ENCODE results near the gene REXO4.

Gene REXO4

GRCh38 chr9:133357656-133358055 lies 60.2 kb downstream of the REXO4 start:
- Histone ChIP-seq H3K27ac (ENCODE audit: extremely low read depth, low read depth, low read length) (no peak overlapping the region), H3K4me1 (ENCODE audit: control insufficient read depth, insufficient read depth, low read length) (no peaks in the 10 kb centered on the region), H3K4me3 (ENCODE audit: low read depth, low read length) (no peak overlapping the region), H3K36me3 (ENCODE audit: control insufficient read depth in 2 of 2, insufficient read depth in 1 of 2, low read length in 2 of 2) (peaks cover 3 to 76% of the 10 kb centered on the region in 2 experiments; a peak in 2 of 3 replicates), H3K9me3 (ENCODE audit: control insufficient read depth, insufficient read depth, low read depth, low read length) (no peaks in the 10 kb centered on the region)
- TF ChIP-seq SCRT2 (tag by site-specific recombination; IDR thresholded peaks at IDR 0.05), result peak; percentile 83
- TF ChIP-seq ZBTB17 (tag by site-specific recombination; IDR thresholded peaks at IDR 0.05), result no peak; the same call in 1 of the 2 replicates
- TF ChIP-seq ZFHX2 (tag by site-specific recombination; conservative IDR thresholded peaks at IDR 0.05), result no peak
- no peak for TF ChIP-seq GFI1B (tag by site-specific recombination; IDR thresholded peaks at IDR 0.05)
- TF ChIP-seq ZNF837 (tag by site-specific recombination; IDR thresholded peaks at IDR 0.05), result no peak
- CTCF ChIA-PET, result interaction anchor here (0.5 to 2.7 kb wide), 10 partner anchors 18 to 574 kb away, joined by 3 to 13 read pairs (median 4); partner anchors contain the start of gene CACFD1
- POLR2A ChIA-PET, result interaction anchor here (1.0 to 6.6 kb wide), 7 partner anchors 9 to 102 kb away, joined by 3 to 89 read pairs (median 5); partner anchors contain the start of genes MED22 and RPL7A

GRCh38 chr9:133356391-133357091 lies 61.3 kb downstream of the REXO4 start, which contains the start of the genes SURF1 and SURF2:
Gene SURF1, minus strand, starts transcription at chr9:133356487. Its CDS starts 34 bp downstream, at chr9:133356453.
Gene SURF2, plus strand, starts transcription at chr9:133356550. Its CDS starts 43 bp downstream, at chr9:133356593.
- Histone ChIP-seq H3K27ac (ENCODE audit: extremely low read depth, low read depth, low read length) (peak within 1 kb of the TSS; percentile 43; the same call in 1 of the 2 replicates), H3K4me1 (ENCODE audit: control insufficient read depth, insufficient read depth, low read length) (no peaks in the 10 kb centered on the region), H3K9me3 (ENCODE audit: control insufficient read depth, insufficient read depth, low read depth, low read length) (no peaks in the 10 kb centered on the region), H3K36me3 (ENCODE audit: control insufficient read depth in 2 of 2, insufficient read depth in 1 of 2, low read length in 2 of 2) (peaks cover 5 to 76% of the 10 kb centered on the region in 2 experiments), H3K4me3 (ENCODE audit: low read depth, low read length) (peak within 1 kb of the TSS; percentile 83)
- CTCF ChIA-PET, result interaction anchor here (0.6 to 2.7 kb wide), 12 partner anchors 14 to 573 kb away, joined by 3 to 13 read pairs (median 4); partner anchors contain the start of gene SLC2A6
- POLR2A ChIA-PET, result interaction anchor here (0.8 to 6.6 kb wide), 14 partner anchors 8 to 326 kb away, joined by 3 to 89 read pairs (median 4); partner anchors contain the start of genes GTF3C5, MED22 and RPL7A
- TF ChIP-seq ZNF843 (tag by site-specific recombination; IDR thresholded peaks at IDR 0.05), result peak; percentile 40; the same call in 1 of the 2 replicates
- TF ChIP-seq ZNF776 (tag by site-specific recombination; IDR thresholded peaks at IDR 0.05; ENCODE audit: borderline replicate concordance), result no peak
- 0 out of 2 replicates have a peak, but pooled peaks have one; percentile 29 for TF ChIP-seq ZSCAN16 (tag by site-specific recombination; IDR thresholded peaks at IDR 0.05)
- TF ChIP-seq ZNF701 (tag by site-specific recombination; IDR thresholded peaks at IDR 0.05), result no peak
- TF ChIP-seq SP2 (tag by site-specific recombination; IDR thresholded peaks at IDR 0.05), result peak; percentile 59
- TF ChIP-seq ZBTB17 (tag by site-specific recombination; IDR thresholded peaks at IDR 0.05), result peak; percentile 63
- TF ChIP-seq ZXDB (tag by site-specific recombination; IDR thresholded peaks at IDR 0.05), result peak; percentile 55
- TF ChIP-seq ZNF341 (tag by site-specific recombination; IDR thresholded peaks at IDR 0.05; ENCODE audit: low read depth), result peak; percentile 40; the same call in 1 of the 2 replicates
- 0 out of 2 replicates have a peak, but pooled peaks have one; percentile 72 for TF ChIP-seq ZFP37 (tag by site-specific recombination; IDR thresholded peaks at IDR 0.05)
- TF ChIP-seq KLF17 (tag by site-specific recombination; IDR thresholded peaks at IDR 0.05), result peak; percentile 88
- TF ChIP-seq ZBTB26 (tag by site-specific recombination; optimal IDR thresholded peaks at IDR 0.05), result peak; percentile 81
- TF ChIP-seq ZNF391 (tag by site-specific recombination; IDR thresholded peaks at IDR 0.05; ENCODE audit: borderline replicate concordance, low read depth), result peak; percentile 80; the same call in 1 of the 2 replicates
- peak; percentile 81 for TF ChIP-seq SP3 (tag by site-specific recombination; IDR thresholded peaks at IDR 0.05)
- 0 out of 2 replicates have a peak, but pooled peaks have one; percentile 58 for TF ChIP-seq KLF7 (tag by site-specific recombination; IDR thresholded peaks at IDR 0.05; ENCODE audit: borderline replicate concordance)
- TF ChIP-seq ZBTB20 (tag by site-specific recombination; IDR thresholded peaks at IDR 0.05), result peak; percentile 58; the same call in 1 of the 2 replicates
- TF ChIP-seq ZFP69B (tag by site-specific recombination; IDR thresholded peaks at IDR 0.05), result peak; percentile 53; the same call in 1 of the 2 replicates
- TF ChIP-seq OSR2 (tag by site-specific recombination; IDR thresholded peaks at IDR 0.05), result no peak
- no peak for TF ChIP-seq ZNF707 (tag by site-specific recombination; IDR thresholded peaks at IDR 0.05)
- TF ChIP-seq ZBTB6 (tag by site-specific recombination; IDR thresholded peaks at IDR 0.05), result peak; percentile 96
- peak; percentile 70 for TF ChIP-seq KLF1 (tag by site-specific recombination; IDR thresholded peaks at IDR 0.05)
- TF ChIP-seq ZEB2 (tag by site-specific recombination; IDR thresholded peaks at IDR 0.05), result peak; percentile 46; the same call in 1 of the 2 replicates
- TF ChIP-seq ZIC2 (tag by site-specific recombination; IDR thresholded peaks at IDR 0.05), result peak; percentile 78
- no peak for TF ChIP-seq ZNF280D (tag by site-specific recombination; IDR thresholded peaks at IDR 0.05)
- peak; percentile 33; the same call in 1 of the 2 replicates for TF ChIP-seq ZNF239 (tag by site-specific recombination; IDR thresholded peaks at IDR 0.05)
- TF ChIP-seq ZFHX2 (tag by site-specific recombination; conservative IDR thresholded peaks at IDR 0.05), result peak; percentile 70

Measured in HEK293 (cell line).